Ureter (tissue), 1 donor: Measurements from ENCODE around the gene SCYGR4. TPM values are rescaled to one million over a fixed set of nuclear protein-coding genes. Genes with fewer than 3 reads are reported as not detected.
"Not testable (repeated sequence)": the region's sequence is repeated elsewhere in the genome, so short reads cannot be mapped to it uniquely, and the experiment has no call there.

ENCODE experiments used
- DNase-seq: peaks from one replicate; pipeline ENCODE4 v3.0.0-alpha.2; 2020; ENCODE audit warnings: low spot score
- total RNA-seq: library from RNA; stranded (reverse); gene quantifications from one replicate; pipeline ENCODE4 v1.2.4, GENCODE V29; 2023
- donor health status: DM: yes; HTN: yes; CAD: no.

Gene SCYGR4, protein sequence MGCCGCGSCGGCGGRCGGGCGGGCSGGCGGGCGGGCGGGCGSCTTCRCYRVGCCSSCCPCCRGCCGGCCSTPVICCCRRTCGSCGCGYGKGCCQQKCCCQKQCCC
- not detected for total RNA-seq

DNA sequence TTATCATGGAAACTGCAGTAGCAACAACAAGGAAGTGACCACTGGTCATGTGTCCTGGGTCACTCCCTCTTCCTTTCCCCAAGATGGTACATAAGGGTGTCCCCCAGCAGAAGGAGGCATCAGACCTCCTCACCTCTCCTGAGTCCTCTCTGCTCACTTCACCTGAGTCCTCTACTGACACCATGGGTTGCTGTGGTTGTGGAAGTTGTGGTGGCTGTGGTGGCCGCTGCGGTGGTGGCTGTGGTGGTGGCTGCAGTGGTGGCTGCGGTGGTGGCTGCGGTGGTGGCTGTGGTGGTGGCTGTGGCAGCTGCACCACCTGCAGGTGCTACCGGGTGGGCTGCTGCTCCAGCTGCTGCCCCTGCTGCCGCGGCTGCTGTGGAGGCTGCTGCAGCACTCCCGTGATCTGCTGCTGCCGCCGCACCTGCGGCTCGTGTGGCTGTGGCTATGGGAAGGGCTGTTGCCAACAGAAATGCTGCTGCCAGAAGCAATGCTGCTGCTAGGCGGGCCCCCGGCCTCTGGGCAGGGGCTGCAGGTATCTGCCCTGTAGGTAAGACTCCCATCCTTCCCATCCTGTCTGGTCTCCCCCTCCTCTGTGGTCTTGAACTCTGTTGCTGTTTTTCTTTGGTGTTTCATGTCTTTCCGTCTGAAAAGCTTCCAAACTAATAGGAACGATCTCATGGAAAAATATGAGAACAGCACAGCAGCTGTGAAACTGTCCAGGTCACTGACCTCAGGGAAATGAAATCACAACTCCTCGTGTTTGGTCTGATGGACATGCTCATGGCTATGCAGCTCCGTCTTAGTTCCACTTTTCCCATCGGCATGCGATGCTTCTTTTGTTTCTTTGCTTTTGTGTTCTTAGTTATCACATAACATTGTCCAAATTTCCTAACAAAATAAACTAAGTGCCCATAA is at the start of gene SCYGR4:
SCYGR4 (plus strand) TSS at position 183 of the 915 bp plus-strand sequence; CDS start at position 183, 0 bp downstream.
- DNase-seq: no peak

DNA sequence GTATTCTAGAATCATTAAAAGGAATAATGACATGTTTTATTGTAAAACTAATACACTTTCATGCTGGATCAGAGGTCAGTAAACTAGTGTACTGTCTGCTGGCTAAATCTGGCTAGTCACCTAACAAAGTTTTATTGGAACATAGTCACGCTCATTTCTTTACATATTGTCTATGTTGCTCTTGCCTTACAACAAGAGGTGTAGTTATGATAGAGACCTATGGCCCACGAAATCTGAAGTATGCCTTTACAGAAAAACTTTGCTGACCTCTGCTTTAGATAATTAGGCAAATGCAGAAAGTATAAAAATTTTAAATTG is 48.5 kb upstream of the SCYGR4 start:
- no peak for DNase-seq

DNA sequence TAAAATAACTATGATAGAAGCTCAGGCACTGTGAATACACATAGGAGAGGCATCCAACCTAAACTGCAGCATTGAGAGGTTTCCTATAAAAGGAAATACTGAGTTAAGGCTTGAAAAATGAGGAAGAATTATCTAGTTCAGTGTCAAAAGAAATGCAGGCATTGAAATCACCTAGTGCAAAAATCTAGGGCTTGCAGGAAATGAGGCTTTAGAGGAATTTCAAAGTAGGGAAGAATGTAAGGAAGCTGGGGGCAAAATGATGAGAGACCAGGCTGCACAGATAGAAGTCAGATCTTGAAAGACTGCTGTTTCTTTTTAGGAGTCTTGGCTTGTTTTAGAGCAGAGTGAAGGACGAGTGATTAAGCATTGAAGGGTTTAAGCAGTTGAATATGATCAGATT is 46.7 kb upstream of the SCYGR4 start:
- no peak for DNase-seq

DNA sequence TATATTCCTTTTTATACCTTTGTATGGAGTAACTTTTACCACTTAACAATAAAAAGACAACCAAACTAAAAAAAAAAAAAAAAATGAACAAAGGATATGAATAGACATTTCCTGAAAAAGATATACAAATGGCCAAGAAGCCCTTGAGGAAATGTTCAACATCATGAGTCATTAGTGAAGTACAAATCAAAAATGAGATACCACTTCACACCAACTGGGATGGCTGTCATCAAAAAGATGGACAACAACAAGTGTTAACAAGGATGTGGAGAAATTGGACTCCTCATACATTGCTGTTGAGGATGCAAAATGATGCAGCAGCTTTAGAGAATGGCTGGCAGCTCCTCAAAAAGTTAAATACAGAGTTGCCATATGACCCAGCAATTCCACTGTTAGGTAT is 41.2 kb upstream of the SCYGR4 start:
- no peak for DNase-seq

DNA sequence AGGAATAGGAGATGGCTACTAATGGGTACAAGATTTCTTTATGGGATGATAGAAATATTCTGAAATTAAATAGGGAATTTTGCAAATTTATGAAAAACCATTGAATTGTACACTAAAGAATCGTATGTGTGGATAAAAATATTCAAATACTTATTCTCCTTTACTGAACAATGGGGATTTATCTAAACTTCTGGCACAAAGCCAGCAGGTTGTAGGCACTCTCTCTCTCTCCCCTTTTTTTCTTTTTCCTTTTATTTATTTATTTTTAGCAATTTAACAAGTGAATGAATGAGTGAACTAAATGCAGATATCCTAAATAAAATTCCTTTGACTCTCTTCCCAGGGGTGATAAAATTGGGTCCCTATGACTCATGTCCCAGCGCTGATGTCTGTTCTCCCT is 40.5 kb upstream of the SCYGR4 start:
- DNase-seq: no peak

DNA sequence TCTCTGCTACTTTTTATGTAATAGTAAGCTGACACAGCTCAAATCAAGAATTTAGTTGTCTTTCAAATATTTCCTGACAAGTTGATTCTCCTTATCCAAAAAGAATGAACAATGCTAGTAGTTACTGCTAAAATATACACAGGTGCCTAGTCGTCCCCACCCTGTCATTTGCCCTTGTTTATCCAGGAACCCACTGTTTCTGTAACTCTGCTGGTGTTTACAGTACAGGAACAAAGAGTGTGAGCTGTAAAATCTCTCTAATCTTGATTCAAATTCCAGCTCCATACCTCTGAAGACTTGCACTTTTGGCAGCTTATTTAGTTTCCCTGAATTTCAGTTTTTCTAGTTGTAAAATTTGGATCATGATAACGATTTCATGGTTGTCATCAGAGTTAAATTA is 39.7 kb upstream of the SCYGR4 start:
- DNase-seq: no peak

DNA sequence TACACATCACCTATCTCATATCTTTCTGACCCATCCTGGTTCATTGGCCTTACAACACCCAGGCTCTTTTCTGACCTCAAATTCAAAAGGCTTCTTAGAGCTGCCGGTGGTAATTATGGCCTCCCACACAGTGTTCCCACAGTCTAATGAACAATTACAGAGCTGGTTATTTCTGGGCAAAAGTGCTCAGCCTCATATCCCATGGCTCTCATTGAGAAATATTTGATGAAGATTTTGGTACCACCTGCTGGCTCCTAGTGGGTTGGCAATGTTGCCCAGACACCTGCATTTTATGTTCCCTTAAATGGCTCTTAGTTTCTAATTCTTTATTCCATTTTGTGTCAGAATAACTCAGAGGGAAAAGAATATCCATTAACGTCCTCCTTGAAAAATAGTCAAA is 38.7 kb upstream of the SCYGR4 start:
- DNase-seq: no peak

DNA sequence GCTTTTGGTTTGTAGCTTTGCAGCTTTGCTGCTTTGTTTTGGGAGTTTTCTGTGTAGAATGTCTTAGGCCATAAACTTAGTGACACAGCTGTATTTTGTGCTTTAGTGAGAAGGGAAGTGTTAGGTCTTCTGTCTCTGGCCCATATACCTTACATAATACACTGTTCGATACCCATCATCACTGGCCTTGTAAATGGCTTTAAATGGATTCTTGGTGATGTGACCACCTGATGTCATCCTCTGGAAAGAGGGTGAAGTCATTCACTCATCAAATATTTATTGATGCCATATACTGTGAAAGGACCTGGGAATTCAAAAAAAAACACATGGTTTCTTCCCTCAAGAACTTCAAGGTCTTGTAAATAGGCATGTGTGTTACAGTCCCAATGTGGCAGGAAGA is 37.5 kb upstream of the SCYGR4 start:
- DNase-seq: no peak

DNA sequence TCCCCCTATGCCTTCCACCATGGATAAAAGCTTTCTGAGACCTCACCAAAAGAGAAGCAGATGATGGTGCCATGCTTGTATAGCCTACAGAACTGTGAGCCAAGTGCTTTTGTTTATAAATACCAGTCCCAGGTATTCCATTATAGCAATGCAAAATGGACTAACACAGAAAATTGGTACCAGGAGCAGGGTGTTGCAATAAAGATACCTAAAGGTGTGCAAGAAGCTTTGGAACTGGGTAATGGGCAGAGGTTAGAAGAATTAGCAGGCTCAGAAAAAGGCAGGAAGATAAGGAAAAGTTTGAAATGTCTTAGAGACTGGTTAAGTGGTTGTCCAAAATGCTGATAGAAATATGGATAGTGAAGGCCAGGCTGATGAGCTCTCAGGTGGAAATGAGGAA is 34.9 kb upstream of the SCYGR4 start:
- no peak for DNase-seq

DNA sequence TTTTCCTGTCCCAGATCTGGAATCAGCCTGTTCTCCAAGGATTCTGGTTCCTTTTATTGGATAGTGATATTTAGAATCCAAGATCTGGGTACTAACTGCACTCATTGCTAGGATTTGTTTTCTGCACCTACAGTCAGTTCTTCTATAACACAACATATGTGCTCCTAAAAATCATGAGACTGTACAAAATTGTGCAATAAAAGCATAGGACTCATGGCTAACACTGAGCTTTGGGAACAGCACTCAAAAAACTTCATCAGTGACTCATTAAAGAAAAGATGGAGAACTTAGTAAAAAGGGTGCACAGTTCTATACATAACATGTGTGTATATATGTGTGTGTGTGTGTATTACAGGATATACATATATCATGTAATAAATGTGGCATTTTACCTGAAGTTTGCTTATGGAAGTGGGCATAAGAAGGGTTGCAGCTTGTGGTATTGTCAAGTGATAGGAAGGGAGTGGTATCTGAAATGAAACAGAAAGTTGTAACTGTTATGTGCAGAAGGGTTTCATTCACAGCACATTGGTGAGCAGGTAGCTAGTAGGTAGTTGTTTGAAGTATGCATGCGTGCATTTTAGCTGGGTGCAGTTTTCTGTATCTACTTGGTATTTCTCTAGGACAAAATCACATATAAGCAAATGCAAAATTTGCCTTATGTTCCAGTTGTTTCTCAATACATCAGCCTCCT is 24.5 kb upstream of the SCYGR4 start:
- no peak for DNase-seq

DNA sequence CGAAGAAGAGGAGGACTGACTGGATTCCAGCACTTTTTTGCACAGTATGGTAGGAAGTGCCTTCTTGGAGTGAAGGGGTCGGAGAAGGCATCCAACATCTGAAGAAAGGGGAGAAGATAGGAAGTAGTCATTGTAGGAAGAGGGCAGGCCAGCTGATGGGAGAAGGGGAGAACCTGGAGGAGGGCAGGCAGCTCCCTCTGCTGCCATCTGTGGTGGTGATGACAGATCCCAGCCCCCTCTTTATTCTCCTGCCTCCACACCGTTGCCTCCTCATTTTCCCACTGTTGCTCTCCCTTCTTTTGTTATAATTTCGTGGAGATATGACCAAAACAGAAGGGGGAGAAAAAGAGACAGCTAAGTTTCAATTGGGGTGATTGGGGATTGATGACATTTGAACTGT is 21.5 kb upstream of the SCYGR4 start:
- no peak for DNase-seq

DNA sequence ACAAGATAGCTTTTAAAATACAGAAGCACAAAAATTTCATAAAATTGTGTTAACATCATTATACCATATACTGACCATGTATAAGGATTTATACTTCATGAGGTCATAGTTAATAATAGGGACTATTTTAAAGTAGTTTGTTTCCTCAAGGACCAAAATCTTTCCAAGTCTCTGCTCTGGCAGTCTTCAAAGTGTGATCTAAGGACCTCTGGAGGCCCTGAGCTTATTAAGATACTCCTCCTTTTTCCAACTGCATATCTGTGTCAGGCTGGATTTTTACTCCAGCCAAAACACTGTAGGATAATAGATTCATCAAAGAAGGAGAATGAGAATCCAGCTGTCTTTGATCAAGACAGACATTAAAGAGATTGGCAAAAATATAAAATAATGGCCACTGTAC is 20.3 kb upstream of the SCYGR4 start:
- DNase-seq: no peak

DNA sequence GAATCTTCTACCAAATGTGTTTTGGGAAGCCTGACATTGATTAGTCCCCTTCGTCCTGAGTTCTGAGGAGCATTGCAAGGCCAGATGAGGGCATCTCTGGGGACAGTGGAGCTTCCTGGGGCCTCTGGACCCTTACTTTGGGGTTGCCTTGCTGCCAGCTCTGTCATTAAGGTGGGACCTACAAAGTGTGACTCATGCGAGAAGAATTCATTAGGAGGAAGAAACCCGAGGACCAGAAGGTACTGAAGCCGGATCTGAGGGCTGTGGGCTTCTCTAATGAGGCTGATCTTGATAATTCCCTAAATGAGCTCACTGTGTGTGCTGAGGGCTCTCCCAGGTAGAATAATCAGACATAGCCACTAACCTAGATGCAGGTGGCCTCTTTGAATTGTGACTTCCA is 19.3 kb upstream of the SCYGR4 start:
- DNase-seq: no peak

DNA sequence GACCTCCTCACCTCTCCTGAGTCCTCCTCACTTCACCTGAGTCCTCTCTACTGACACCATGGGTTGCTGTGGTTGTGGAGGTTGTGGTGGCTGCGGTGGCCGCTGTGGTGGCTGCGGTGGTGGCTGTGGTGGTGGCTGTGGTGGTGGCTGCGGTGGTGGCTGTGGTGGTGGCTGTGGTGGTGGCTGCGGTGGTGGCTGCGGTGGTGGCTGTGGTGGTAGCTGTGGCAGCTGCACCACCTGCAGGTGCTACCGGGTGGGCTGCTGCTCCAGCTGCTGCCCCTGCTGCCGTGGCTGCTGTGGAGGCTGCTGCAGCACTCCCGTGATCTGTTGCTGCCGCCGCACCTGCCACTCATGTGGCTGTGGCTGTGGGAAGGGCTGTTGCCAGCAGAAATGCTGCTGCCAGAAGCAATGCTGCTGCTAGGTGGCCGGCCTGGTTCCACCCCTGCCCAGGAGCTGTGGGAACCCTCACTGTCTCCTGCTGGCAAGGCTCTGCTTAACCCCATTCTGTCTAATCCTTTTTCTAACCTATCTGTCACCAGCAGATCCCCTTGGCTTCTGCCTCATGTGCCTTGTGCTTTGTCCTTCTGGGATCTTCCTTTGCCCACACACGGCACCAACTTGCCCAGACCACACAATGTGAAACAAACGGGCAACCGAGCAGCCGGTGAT is 18.3 kb upstream of the SCYGR4 start, which contains the start of gene SCYGR2:
SCYGR2 (plus strand) TSS at position 59 of the 669 bp plus-strand sequence; CDS start at position 59, 0 bp downstream.
- not testable (repeated sequence) for DNase-seq

DNA sequence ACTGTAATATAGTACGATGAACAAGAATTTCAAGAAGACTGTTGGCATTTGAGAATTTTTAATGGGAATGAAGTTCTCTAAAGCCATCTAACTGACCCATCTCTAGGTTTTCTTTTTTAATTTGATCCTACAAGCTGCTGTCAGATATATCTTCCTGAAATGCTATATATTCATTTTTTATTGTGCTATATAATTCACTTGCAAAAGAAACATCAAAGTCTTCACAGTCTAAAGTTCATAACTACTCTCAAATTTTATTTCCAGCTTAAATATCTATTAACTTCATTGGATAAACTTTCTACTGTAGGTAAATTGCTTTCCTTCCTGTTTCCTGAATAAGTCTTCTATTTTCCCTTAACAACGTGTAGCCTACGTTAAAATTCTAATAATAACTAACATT is 14.9 kb upstream of the SCYGR4 start:
- no peak for DNase-seq

DNA sequence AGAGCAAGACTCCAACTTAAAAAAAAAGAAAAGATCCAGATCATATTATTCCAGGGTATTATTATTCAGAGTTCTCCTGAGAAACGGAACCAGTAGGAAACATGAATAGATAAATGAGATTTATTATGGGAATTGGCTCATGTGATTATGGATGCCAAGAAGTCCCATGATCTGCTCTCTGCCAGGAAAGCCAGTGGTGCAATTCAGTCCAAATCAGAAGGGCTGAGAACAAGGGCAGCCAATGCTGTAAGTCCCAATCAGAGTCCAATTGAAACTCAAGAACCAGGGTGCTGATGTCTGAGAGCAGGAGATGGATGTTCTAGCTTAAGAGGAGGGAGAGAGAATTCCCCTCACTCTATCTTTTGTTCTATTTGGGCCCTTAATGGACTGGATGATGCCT is 10.8 kb upstream of the SCYGR4 start:
- DNase-seq: no peak

DNA sequence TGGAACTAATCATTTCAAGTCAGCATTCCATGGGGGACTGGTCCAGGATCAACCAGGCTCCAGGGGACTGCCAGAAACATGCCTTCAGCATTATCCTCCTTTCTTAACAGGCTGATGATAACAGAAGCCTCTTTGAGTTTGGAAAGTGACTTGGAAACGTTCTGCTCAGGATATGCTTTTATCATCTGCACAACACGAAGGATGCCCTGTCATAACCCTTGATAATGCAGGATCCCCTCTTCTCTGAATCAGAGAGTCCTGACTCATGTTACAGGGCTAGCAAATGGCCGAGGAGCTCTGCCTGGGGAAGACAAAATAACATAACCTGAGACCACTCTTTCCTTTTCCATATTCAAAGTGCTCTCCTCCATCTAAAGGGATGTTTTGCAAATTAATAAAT is 9.4 kb upstream of the SCYGR4 start:
- DNase-seq: no peak

DNA sequence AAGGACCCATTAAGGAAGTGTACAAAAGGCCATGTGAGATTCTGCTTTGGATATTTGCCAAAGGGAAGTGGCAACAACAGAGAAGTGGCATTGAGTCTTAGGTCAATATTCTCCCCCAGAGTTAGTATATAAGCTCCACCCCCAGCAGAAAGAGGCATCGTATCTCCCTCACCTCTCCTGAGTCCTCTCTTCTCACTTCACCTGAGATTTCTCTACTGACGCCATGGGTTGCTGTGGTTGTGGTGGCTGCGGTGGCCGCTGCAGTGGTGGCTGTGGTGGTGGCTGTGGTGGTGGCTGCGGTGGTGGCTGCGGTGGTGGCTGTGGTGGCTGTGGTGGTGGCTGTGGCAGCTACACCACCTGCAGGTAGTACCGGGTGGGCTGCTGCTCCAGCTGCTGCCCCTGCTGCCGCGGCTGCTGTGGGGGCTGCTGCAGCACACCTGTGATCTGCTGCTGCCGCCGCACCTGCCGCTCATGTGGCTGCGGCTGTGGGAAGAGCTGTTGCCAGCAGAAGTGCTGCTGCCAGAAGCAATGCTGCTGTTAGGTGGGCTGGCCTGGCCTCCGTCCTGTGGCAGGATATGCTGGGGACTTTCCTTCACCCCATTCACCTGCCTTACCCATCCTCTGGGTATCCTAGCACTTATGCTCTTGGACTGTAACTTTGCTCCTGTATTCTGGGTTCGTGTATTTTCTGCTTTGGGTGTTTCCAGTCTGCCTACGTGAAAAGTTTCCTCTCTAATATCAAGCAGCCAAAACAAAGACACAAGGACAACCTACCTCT is 8.5 kb upstream of the SCYGR4 start:
- no peak for DNase-seq

DNA sequence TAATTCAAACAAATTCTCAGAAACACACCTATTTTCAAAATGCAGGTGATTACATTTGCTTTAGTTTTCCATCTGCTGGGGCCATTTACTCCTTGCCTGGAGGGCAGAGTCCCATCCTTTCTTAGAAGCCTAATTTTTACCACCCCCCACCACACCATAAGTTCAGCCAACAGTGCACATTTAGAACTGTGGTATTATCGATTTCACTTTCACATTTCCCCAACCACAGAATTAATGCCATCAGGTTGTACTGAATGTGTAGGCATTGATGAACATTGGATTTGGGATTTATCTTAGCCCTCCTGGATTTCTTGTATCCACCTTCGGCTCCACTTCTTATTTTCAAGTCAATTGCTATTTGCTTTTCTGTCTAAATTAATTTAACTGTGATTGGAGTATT is 7.2 kb upstream of the SCYGR4 start:
- no peak for DNase-seq

DNA sequence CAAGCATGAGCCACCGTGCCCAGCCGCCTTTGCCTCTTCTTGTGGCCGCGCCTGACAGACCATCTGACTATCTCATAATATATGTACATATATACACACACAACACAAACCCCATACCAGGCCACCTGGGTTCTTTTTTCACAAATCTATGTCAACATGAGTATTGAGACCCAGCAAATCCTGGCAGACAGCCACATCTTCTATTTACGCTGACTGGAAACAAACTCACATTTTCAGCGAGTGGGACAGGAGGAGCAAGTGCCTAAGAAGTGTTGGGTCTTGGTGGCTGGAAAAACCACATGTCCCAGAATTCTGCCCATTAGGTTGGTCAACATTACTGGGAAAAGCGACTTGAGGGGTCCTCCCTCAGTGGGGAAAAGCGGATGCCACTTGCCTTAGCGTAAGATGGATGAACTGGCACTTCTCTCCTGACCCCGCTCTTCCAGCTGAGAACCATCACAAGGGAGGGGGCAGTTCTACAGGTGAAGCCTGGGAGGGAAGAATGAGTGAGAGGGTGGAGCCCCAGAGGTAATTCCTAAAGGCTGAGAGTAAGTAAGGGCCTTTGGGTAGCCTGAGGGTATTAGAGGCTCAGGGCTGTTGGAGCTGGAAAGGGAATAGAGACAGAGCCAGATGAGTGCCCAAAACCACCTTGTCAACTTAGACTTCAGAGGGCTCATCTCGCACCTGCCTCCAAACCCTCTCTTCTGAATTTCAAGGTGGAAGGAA is 4.6 kb upstream of the SCYGR4 start:
- DNase-seq: no peak

DNA sequence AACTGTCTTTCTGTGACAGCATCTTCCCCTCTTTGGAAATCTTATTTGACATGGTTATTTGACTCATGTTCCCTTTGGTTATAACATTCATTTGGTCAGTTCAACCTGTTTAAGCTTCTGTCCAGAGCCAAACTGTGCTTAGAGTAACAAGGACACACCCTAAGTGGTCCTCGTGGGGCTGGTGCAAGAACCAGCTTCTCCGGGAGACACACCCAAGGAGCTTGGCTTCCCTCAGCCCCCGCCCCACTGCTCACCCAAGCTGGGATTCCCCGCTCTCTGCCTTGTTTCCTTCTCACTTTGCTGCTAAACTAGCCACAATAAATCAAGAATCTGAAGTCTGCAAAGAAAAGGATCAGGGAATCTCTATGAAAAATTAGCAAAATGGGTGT is 4.0 kb upstream of the SCYGR4 start:
- DNase-seq: peak; percentile 50
